Dermis blood vessel endothelial cell (primary cell): Measurements from ENCODE around the gene GNA12. TPM values are rescaled to one million over a fixed set of nuclear protein-coding genes. Genes with fewer than 3 reads are reported as not detected.
"Not testable (repeated sequence)": the region's sequence is repeated elsewhere in the genome, so short reads cannot be mapped to it uniquely, and the experiment has no call there.

Experiments used
- DNase-seq: peaks from one replicate; pipeline ENCODE4 v3.0.0; 2010
- total RNA-seq: library from RNA; depleted of rRNA; stranded (reverse); fragments of >200 nt; gene quantifications from 2 replicates; pipeline ENCODE4 v1.2.3, GENCODE V29; 2014

Gene GNA12
- total RNA-seq, 1 donor from 2014 or later: 17.4 TPM

- no peak for DNase-seq
Observed at GRCh38 chr7:2775785-2776184, 68.3 kb downstream of the GNA12 start.

DNA sequence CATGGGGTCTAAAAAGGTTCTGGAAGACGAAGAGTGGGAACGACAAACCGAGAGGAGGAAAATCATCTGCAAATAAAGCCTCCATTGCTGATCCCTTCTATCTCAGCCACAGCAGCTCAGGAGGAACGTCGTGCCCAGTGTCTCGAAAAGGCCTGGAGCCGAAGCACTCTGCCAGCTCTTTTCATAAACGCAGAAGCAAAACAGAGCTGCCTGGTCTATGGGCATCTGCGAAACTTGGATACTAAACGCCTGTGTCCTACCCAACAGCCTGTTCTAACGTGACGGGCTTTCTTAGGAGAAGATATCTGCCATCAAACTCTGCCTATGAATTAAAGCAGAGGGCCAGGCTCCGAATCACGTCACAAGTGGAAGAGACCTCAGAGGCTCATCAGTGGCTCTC lies 68.7 kb downstream of the GNA12 start:
- DNase-seq: no peak

GRCh38 chr7:2774935-2775334 lies 69.2 kb downstream of the GNA12 start:
- DNase-seq: no peak

- DNase-seq: no peak
Observed at GRCh38 chr7:2774280-2774679, 69.8 kb downstream of the GNA12 start.

GRCh38 chr7:2773608-2774007 lies 70.5 kb downstream of the GNA12 start:
- no peak for DNase-seq

DNA sequence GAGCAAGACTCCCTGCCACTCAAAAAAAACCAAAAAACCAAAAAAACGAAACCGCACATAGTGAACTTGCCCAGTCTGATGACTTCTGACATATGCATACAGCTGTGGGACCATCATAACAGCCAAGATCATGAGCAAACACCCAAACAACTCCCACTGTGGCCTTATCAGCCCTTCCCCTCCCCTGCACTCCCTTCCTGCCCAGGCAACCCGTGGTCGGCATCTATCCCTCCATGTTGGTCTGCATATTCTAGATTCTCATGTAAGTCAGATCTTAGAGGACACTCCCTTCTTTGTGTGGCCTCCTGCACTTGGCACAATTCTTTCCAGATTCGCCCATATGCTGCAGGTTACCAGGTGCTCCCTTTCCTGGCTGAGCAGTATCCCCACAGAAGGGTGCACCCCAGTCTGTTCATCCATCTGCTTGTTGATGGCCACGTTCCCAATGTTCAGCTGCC lies 72.8 kb downstream of the GNA12 start:
- no peak for DNase-seq

DNA sequence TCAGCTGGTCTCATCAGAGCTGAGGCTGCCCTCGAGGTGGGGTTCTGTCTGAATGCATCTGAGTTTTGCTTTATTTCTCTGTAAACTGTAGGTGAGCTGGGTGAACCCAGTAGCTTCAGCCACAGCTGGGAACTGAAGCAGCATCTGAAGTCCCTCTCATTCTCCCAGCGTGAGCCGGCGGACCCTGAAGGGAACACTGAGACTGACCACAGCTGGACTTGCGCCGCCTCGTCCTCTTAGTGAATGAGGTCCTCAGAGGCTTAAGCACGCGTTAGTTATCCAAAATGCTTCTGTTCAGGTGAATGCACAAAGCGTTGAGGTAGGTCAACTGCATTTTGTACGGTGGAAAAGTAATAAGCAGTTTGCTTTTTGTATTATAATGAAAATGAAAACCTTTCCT lies 79.5 kb downstream of the GNA12 start:
- DNase-seq: no peak

GRCh38 chr7:2763597-2763996 lies 80.5 kb downstream of the GNA12 start:
- peak; percentile 26 for DNase-seq

- DNase-seq: no peak
Observed at GRCh38 chr7:2761801-2762497, 82.2 kb downstream of the GNA12 start.

DNA sequence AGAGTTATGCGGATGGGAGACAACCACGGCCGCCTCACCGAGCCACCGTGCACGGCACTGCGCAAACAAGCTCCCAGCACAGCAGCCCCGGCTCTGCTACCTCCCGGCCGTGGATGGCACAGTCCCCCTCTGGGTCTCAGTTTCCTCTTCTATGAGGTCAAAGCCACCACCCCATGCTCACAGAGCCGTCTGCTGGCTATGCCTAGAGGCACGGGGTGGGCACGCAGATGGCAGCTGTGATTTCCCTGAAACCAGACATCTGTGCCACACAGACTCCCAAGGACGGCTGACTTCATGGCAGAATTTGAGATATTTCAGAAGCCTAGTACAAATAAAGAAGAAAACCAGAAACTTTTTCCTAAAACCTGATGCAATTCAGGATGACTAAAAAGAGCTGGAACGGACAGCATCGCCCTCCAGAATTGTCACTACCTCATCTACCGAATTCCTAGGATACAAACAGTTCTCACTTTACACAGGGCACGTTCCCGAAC lies 82.9 kb downstream of the GNA12 start:
- no peak for DNase-seq

DNA sequence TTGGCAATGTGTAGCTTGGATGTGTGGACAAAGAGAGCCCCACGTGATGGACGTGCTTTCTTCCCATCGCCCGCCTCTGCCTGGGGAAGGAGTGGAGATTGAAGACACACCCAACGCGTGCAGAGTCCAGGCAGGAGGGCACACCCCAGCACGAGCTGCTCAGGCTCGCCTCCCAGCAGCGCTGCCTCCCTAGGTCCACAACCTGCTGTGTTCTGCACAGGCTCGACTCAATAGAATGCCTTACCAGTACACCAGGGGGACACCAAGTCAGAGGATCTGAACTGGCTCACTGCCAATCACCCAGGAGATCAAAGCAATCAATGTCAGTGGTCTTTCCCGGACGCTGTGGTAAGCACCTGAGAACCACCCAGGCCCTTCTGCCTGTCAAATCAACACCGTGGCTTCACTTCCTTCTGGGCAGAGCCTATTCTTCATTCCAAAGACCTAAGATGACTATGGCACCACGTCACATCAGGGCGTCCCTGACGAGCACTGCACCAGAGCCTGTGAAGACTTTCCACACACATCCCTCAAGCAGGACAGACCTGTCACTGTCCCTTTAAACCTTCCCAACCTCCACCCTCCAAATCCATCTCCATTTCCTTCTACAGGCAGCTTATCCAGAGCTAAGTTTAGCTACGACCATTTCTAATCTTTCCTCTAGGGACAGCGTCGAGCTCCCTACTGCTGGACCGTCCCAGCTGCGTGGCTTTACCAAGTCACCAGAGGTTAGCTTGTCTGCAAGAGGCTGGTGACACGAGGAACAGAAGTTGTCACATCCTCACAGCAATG lies 83.8 kb downstream of the GNA12 start:
- peak; percentile 46 for DNase-seq

GRCh38 chr7:2759736-2760097 lies 84.4 kb downstream of the GNA12 start:
- no peak for DNase-seq

DNA sequence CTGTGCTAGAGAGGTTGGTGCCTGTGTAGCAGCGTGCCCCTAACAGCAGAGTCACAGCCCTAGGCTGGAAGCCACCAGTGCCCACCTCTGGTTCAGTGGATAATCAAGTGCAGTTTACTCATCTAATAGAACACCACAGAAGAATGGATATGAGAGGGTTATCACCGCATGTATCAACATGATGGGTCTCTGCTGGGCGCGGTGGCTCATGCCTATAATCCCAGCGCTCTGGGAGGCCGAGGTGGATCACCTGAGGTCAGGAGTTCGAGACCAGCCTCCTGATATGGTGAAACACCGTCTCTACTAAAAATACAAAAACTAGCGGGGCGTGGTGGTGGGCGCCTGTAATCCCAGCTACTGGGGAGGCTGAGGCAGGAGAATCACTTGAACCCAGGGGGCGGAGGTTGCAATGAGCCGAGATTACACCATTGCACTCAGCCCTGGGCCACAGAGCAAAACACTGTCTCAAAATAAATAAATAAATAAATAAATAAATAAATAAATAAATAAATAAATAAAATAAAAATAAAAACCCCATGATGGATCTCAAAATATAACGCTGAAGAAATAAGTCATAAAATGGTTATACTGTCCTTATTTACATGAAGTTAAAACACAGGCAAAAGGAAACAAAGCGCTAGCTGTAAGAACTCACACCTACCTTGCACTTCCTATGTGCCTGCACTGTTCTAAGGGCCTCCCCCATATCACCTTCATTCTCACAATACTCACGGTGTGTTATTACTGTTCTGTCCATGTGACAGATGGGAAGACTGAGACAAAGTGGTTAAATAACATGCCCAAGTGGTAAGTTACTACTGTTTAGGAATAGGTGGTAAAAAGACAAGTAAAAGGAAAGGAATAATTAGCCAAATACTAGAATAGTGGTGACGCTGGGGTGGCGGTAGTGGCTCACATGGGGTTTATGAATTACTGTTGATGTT lies 85.2 kb downstream of the GNA12 start:
- no peak for DNase-seq

- peak; percentile 90 for DNase-seq
Observed at GRCh38 chr7:2757904-2758672, 86.0 kb downstream of the GNA12 start.

DNA sequence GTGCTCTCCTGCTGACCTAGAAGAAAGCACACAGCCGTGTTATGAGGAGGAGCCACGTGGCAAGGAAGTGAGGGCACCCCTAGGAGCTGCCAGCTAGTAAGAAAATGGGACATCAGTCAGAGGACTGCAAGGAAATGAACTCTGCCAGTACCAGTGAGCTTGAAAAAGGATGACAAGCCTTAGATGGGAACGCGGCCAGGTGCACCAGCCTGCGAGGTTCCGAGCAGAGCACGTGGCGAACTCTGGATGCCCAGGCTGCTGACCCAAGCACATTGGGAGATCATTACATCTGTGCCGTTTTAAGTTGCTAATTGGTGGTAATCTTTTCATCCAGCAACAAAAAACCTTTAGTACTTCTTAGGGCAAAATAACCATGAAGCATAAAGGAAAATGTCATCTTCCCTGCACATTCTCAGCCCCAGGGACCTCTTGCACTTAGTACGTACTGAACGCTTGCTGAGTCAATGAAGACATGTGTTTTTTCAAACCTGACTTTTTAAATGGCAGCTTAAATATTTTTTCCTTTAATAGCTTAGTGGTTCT lies 86.7 kb downstream of the GNA12 start:
- DNase-seq: peak; percentile 61

DNA sequence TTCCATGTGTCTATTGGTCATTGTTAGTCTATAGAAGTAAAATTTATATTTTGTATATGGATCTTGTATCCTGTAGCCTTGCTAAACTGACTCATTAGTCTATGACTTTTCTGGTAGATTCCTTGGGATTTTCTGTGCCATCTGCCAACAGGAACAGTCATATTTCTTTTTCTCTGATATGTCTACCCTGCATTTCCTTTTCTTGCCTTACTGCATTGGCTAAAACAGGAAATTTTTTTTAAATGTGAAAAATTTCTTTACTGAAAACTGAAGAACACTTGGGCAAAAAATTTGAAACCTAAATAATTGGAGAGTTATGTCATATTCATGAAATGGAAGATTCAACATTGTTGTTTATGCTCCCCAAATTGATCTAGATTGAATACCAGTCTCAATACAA lies 88.6 kb downstream of the GNA12 start:
- DNase-seq: no peak

GRCh38 chr7:2754912-2755311 lies 89.2 kb downstream of the GNA12 start:
- no peak for DNase-seq

DNA sequence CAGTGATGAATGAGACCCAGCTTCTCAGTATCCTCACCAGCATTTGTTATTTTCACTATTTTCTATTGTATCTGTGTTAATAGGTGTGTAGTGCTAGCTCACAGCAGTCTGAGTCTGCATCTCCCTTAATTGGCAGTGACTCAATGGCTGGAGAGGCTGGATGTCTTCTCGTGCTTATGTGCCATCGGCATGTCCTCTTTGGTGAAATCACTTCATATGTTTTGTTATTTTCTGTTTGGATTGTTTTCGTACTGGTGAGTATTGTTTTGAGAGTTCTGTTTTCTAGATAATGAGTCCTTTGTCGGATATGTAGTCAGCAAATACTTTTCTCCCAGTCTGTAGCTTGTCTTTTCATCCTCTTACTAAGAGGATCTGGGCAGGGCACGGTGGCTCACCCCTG lies 90.0 kb downstream of the GNA12 start:
- peak; percentile 43 for DNase-seq

GRCh38 chr7:2753148-2753547 lies 91.0 kb downstream of the GNA12 start:
- no peak for DNase-seq

DNA sequence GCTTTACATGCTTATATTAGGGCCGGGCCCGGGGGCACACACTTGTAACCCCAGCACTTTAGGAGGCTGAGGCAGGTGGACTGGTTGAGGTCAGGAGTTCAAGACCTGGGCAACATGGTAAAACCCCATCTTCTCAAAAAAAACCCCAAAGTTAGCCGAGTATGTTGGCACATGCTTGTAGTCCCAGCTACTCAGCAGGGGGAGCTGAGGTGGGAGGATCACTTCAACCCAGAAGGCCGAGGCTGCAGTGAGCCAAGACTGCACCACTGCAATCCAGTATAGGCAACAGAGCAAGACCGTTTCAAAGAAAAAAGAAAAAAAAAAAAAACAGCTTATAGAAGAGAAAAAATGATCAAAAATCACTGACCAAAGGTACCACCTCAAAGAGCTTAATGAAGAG lies 93.0 kb downstream of the GNA12 start:
- no peak for DNase-seq

DNA sequence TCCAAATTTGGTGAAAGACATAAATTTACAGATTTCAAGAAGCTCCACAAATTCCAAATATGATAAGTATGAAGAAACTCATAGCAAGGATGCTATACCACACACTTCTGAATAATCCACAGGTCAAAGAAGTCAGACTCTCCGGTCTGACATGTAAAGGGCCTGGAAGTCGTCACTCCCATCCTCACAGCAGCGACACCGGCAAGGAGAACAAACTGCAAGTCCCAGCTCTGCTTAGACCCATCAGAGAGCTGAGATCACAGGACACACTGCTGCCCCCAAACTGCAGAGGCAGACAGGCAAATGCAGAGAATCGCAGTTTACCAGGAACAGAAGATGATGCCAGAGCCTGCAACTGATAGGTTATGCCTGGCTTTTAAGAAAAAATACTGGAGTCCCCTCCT lies 94.1 kb downstream of the GNA12 start:
- no peak for DNase-seq

- DNase-seq: not testable (repeated sequence)
Observed at GRCh38 chr7:2748684-2749083, 95.4 kb downstream of the GNA12 start.
